HG02610 (cell line): Measurements from ENCODE around the gene DTNA.

Experiments used
- ATAC-seq: cut with Tn5 transposase; IDR thresholded peaks from one replicate; pipeline ENCODE4 v1.9.1; 2021; ENCODE audit warnings: mild to moderate bottlenecking, moderate library complexity; ENCODE audit not compliant: unreplicated experiment

DTNA gene

DNA sequence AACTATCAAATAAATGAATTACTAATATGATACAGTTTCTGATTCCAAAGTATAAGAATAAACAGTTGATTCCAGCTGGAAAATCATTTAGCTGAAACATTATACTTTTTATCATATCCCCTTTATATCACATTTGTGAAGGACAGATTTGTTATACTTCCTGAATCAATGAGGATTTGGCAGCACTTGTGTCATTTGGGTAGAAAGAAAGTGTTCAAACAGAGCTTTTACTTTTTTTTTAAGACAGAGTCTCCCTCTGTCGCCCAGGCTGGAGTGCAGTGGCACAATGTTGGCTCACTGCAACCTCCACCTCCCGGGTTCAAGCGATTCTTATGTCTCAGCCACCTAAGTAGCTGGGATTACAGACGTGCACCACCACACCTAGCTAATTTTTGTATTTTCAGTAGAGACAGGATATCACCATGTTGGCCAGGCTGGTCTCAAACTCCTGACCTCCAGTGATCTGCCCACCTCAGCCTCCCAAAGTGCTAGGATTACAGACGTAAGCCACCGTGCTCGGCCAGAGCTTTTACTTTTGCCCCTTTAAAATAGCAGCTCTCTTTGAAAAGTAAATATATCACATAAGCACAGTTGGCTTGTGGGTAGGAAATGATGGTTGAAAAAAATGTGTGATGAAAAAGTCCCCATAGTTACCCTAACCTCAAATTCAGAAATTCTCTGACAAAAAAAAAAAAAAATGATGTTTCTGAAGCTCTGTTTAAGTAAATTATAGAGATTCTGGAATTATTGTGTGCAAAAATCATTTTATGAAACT lies 95.2 kb downstream of the DTNA start:
- ATAC-seq = no peak

DNA sequence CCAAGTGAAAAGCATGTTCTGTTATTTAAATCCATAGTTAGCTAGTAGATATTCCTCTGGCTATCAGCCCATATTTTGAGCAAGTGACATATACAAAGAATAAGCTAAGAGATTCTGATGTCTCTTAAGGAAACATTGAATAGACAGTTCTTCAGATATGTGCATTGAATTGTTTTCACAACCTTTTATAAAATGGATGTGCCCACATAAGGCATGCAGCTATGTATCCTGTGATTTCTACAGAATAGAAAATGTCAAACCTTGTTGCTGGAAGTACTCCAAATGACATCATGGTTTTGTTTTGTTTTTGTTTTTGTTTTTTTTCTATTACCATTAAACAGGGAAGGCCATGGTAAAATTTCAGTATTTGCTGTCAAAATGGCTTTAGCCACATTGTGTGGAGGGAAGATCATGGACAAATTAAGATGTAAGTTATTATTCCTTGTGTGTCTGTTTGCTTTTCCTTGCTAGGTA lies 95.8 kb downstream of the DTNA start:
- ATAC-seq = no peak

DNA sequence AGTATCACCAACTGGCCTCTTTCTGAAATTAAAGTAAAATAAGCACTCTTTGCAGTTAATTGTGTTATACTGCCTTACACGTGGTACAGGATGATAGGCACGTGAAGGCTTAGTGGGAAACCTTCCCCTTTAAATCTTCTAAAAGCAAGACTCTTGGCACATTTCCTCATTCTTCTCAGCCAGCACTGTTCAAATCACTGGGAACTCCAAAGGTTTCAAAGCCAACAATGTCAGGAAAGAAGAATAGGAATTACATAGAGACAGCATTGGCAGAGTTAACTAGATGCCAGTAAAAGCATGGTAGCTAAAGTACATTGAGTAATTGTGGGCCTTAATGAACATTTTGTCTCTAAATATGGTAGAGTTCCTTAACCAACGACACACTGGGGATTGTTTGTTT lies 96.4 kb downstream of the DTNA start:
- ATAC-seq = no peak

DNA sequence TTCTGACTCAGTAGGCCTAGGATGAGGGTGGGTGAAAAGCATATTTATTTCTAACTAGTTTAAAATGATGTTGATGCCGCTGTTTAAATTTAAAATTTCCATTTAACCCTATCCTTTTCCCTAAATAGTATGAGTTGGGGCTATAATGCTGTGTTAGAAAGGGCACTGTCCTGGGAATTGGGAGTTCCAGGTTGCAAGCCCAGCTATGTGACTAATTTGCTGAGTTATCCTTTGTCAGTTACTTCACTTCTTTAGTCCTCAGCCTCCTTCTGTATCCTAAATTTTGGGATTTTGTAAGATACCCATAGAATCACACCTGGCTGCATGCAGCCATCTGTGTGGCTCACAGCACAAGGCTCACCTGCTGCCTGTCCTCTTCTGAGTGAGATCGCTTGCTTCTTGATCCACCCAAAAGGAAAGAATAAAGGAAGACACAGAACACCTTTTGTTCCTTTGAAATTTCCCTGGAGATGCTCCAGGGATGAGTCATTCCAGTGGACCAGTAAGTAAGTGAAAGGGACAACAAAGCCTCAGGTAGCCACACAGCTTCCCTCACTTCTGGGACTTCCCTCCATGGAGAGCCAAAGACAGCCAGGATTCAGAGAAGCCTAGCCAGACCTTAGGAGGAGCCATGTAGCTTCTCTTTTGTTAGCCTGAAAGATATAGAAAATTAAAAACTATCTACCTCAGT lies 97.2 kb downstream of the DTNA start:
- no peak for ATAC-seq

DNA sequence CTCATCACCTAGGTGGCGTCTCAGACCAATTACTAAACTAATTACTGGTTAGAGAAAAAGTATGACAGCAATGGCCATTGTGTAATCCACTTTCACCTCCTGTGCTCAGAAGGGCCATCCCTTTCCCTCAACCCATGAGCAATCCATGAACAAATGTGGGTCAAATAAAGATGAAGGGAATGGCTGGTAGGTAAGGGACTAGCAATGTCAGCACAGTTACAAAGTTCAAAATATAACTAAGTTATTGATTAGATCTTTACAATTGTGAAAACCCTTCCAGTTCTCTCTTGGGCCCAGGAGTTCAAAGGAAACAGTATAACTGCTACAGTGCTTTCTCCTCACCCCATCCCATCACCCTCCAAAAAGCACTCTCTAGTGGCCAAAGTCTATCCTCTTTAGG lies 98.3 kb downstream of the DTNA start:
- no peak for ATAC-seq

DNA sequence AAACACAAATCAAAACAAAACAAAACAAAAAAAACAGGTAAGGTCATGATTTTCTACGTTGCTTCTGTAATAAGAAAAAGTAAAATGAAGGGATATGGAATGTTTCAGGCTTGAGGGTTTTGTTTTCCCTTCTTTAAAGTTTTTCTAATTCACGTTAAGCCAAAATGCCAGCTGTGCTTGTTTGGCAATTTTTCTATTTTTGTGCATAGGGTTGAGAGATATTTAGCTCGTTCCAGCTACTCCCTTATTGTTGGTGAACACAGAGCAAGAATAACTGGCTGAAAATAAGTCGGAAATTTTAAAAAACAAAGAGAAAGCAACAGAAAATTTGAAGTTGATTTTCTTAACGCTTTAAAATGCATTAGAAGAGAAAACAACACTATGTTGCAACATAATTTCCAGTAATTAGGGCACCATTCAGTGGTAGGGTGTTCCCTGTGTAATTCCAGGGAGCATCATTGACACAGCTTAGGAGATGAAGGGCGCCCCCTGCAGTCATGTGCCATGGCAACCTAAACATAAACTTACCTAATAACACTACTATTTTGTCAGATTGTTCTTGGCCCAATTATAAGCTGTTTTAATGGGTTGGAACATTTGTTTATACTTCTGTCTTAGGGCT lies 99.5 kb downstream of the DTNA start:
- no peak for ATAC-seq

DNA sequence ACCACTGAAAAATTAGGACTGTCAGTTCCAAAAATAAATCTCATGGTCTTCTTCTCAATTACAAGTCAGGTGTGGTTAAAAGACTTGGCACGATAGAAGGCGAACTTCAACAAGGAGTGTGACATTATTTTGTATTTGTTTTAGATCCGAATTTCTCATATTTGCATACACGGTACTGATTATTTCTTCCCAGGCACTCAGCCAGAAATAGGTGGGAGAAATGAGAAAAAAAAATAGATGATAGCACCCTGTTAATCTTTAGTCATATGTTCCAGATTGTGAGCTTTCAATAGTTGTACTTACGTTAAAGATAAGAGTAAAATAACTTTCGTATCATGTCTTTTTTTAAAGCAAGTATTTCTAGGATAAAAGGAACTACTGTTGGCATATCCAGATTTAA lies 106.1 kb downstream of the DTNA start:
- no peak for ATAC-seq

DNA sequence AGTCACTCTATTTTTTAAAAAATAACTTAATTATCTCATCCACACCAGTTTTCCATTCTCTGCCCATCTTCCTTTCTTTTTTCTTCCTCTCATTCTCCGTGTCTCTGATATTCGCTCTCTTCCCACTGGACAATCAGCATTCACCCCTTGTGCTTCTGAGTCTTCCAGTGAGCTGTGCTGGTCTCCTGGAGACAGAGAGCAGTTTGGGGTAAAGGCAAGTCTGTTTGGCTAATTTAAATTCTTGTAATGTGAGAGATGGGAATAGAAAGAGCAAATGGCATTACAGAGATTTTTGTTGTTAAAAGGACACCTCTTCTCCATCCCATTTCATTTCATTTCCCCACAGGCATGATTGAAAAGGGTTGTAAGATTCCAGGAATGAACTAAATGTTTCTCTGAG lies 107.5 kb downstream of the DTNA start:
- no peak for ATAC-seq

DNA sequence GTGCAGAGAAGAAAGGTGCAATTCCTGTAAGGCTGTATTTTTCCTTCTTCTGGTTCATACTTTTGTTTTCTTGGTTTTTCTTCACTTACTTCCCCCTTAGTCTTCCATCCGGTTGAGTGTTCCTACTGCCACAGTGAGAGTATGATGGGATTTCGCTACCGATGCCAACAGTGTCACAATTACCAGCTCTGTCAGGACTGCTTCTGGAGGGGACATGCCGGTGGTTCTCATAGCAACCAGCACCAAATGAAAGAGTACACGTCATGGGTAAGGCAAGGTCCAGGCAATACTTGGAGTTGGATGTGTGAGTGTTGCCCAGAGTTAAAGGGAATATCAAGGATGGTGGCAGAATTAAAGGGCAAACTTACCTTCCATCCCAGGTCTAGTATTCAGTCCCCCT lies 108.0 kb downstream of the DTNA start:
- ATAC-seq = no peak

DNA sequence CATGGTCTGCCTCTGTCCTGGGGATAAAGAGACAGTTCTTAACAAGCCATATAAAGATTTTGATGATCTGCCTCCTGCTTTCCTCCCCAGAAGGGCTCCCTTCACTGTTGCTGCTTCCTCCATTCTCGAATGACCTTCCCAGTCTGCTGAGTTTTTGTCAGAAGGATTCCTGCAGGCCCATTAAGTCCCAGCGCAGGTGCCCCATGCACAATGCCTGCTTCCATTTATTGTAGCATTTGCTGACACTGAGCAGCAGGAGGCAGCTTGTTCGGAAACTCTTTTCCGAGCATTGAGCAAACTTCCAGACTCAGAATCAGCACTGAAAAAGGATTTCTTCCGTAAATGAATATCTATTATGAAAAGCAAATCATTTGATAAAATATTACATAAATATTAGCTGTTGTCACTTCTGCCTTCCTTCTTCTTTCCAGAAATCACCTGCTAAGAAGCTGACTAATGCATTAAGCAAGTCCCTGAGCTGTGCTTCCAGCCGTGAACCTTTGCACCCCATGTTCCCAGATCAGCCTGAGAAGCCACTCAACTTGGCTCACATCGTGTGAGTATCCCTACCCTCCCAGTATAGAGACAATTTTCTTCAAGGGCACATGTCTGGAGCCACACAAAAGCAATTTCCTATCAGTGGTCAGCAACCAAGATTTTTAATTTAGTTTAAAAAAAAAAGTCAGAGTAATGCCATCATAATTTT lies 110.4 kb downstream of the DTNA start:
- no peak for ATAC-seq

DNA sequence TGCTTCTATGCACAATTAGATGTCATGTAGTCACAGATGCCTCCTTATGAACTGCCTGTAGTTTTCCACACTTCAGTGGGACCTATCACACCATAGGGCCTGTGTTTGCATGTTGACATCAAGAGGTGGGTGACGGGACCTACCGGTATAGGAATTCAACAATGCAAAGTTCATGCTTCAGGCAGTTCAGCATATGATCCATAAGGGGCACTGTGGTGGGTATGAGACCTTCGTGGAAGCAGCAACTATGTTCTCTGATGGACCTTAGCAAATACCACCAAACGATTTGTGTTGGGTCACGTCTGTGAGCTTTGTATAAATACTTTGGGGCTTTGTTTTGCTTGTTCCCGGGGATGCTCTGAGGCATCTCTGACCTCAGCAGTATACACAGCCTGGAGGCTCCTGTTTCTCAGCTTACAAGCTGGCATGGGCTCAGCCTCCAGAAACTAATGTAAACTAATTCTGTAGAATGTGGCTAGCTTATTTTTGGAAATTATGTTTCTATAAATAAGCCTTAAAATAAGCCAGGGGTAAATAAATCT lies 111.6 kb downstream of the DTNA start:
- no peak for ATAC-seq

DNA sequence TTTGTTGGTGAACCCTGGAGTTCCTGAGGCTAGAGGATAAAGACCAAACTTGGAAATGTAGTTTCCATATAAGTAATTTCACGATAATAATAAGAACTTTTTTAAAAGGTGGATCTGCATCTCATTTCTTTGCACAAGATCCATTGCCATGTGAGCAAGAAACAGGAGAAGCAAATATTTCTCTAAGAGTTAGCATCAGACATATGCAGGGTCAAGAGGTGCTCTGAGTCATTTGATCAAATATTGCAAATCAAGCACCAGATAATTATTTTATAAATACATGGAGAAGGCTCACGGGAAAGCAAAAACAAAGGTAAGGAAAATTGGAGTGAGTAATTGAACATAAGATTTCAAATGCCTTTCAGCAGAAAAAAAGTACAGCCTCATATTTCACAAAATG lies 118.0 kb downstream of the DTNA start:
- ATAC-seq = no peak

DNA sequence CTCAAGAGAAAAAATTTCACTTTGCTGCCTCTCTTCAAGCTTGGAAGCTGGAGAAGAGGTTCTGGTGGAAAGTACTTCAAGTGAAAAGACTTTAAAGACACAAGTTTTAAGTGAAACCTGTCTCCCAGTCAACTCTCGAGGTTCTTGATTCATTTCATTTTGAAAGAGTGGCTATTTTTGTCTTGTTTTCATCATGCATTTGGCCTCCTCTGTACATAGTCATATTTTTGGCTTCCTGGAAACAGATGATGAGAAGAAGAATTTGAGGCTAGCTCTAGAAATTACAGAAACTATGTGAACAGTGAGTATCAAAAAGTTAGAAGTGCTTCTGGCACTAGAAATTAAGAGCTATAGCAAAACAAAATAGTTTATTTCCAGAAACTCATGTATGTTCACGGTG lies 124.8 kb downstream of the DTNA start:
- ATAC-seq = no peak

DNA sequence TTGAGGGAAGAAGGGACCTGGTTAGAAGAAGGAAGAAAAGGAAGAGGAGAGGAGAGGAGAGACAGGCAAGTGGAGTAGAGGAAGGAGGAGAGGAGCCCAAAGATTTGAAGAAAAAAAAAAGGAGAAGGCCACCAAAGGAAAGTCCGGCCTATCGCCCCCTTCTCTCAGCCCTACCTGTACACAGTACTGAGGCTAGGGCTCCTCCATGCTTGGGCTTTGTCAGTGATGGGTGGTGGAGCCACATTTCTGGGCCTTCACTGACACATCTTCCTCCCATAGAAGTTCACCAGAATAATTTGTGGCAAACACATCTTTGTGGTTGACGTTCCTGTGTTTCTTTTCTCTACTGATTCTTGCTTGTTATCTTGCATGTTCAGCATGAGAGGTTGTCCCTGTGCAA lies 125.4 kb downstream of the DTNA start:
- no peak for ATAC-seq

DNA sequence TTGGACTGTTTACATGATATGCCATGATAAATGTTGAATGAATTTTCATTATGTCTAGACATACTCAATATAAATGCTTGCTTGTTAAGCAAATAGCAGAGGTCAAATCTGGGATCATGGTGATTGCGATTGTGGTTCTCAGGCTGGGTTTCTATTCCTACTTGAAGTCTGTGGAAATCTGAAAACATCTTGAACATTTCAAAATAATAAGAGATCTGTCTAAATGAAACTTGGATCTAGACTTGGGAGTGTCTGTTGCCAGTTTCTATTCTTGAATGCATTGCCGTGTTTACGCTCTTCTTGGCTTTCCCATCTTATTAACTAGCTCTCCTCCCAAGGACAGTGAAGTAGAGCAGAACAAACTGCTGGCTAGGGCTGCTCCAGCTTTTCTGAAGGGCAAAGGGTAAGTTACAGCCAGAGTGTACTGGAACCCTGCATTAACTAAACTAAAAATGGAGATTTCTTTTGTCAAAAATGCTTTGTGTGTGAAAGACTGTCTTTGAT lies 127.7 kb downstream of the DTNA start:
- ATAC-seq = no peak

DNA sequence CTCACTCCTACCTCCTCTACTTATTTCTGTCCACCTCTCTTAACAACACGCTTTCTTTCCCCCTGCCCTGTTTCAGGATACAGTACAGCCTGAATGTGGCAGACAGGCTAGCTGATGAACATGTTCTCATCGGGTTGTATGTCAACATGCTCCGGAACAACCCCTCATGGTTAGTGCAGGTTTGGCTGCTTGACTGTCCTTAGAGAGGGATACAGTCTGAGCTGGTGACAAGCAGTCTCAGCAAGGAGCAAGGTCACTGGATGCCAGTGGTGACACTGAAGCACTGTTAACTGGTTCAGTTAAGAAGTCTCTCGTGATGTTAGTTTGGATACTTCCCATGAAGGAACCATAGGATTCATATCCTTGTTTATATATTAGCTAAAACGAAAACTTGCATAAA lies 128.6 kb downstream of the DTNA start:
- no peak for ATAC-seq

DNA sequence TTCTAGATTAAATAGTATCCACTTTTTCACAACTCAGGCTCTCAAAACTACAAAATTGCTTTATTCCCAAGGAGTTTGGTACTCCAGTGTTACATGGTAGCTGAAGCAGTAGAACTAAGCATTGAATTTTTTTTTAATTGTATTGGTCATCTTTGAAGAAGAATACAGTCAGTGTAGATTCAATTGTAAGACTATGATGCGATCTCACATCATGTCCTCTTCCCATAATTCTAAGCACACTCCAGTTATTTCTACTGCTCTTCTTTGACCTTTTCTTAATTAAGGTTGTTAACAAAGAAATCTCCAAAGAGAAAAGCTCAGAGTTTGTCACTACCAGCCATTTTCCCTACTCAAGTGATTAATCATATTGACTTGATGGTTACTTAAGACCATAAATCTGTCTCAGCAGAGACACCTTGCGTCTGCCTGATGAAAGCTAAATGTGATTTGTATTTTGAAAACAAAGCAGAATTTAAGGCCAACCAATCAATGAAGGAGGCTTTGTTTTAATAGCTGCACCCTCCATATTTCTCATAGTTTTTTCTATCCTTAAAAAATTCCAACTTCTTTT lies 130.2 kb downstream of the DTNA start:
- no peak for ATAC-seq

DNA sequence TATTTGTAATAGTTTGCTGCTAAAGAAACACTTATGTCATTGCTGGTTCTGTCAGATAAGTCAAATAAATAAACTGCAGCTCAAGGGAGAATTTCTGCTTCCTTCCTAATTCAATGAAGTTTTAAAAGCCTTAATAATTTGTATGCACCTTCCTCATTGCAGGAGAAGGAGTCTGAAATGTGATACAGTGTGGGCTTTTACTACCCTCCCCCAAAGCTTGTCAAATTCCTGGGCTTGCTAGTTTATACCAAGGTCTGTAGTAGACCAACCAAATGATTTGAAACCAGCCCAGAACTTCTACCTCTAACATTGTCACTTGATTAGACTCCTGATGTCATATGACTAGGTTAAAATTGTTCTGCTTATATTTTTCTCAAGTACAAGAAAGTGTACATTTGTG lies 131.8 kb downstream of the DTNA start:
- no peak for ATAC-seq

DNA sequence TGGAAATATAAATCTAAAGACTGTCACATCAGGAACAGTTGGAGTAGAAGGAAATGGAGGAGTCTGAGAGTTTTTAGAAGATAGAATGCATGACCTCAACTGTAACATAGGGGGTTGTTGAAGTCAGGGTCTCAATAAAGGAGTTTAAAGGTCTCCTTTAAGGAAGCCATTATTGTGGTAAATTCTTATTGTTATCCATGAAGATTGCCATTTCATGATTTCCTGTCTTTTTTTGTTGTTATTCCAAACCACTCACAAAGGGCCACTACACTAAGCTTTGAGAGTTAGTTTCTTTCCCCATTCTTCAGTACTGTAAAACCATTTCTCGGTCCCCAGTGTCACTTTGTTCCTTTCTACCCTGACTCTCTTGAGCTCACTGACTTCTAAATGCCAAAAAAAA lies 134.0 kb downstream of the DTNA start:
- no peak for ATAC-seq

DNA sequence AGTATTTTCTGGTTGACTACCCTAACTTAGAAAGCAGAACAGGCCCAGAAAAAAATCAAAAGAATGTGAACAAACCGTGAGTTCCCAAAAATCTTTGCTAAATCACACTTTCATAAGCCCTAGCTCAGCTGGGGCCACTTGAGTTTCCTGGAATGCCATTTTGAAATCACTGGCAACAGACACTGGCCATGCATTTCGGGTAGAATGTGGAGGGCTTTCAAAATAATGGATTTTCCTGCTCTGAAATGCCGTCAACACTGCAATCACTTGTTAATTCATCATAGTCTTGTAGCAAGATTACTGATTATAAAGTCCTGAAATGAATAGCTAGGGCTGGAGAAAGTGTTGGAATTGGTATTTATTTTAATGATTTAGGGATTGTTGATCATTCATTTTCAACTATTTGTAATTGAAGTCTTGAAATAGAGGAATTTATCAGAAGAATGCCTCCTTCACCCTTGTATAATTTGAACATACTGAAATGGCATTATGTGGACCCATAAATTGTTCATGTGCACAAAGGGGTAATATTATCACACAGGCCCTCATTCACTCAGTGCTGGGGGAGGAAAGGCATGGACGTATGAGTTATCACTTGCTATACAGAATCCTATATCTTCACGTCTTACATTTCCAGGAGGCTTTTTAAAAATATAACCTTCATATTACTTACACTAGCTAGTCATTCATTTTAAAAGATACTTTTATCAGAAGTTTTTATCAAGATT lies 134.8 kb downstream of the DTNA start:
- no peak for ATAC-seq
